Thymus (tissue), 11 donors: ENCODE results near the gene CNTFR. TPM values are rescaled to one million over a fixed set of nuclear protein-coding genes. Genes with fewer than 3 reads are reported as not detected.

Source experiments
- DNase-seq, 9 donors: peaks; one replicate each; pipeline ENCODE4 v3.0.0-alpha.2; 2013; ENCODE audit warnings: low spot score in 9 of 9, low read depth in 6 of 9, missing footprints in 1 of 9
- H3K27ac ChIP-seq, 2 donors: one replicate each; pipeline ENCODE4 v1.5.1; 2013; ENCODE audit warnings: control low read depth in 1 of 2, low read depth in 1 of 2, low read length in 1 of 2, mild to moderate bottlenecking in 1 of 2, moderate library complexity in 1 of 2
- H3K27me3 ChIP-seq, 2 donors: one replicate each; pipeline ENCODE4 v1.5.1; 2013; ENCODE audit warnings: low read length in 1 of 2; ENCODE audit not compliant: control insufficient read depth in 2 of 2, insufficient read depth in 1 of 2
- H3K36me3 ChIP-seq, 2 donors: one replicate each; pipeline ENCODE4 v1.5.1; 2013; ENCODE audit warnings: low read length in 1 of 2, mild to moderate bottlenecking in 1 of 2, moderate library complexity in 1 of 2; ENCODE audit not compliant: control insufficient read depth in 2 of 2, insufficient read depth in 2 of 2
- H3K4me1 ChIP-seq, 2 donors: one replicate each; pipeline ENCODE4 v1.5.1; 2013; ENCODE audit warnings: low read length in 2 of 2; ENCODE audit not compliant: control insufficient read depth in 2 of 2, insufficient read depth in 2 of 2
- H3K4me3 ChIP-seq, 2 donors: one replicate each; pipeline ENCODE4 v1.5.1; 2013; ENCODE audit warnings: low read length in 2 of 2, control low read depth in 1 of 2, mild to moderate bottlenecking in 1 of 2
- H3K9me3 ChIP-seq, 2 donors: one replicate each; pipeline ENCODE4 v1.5.1; 2013; ENCODE audit warnings: low read length in 1 of 2, mild to moderate bottlenecking in 1 of 2; ENCODE audit not compliant: control insufficient read depth in 2 of 2, insufficient read depth in 1 of 2
- WGBS: extraction: QIAGEN DNeasy Blood & Tissue Kit; methylation state at CpG from one replicate; pipeline ENCODE4 v1.1.7; 2013; 5-methylcytosine and 5-hydroxymethylcytosine counted together
- polyA plus RNA-seq: library from polyadenylated mRNA; stranded (reverse); fragments of 200-250 nt; gene quantifications from one replicate; pipeline ENCODE4 v1.2.3, GENCODE V29; 2013
- total RNA-seq: library from RNA; stranded (reverse); fragments of 120-200 nt; gene quantifications from one replicate; pipeline ENCODE4 v1.2.4, GENCODE V29; 2013
- donor health status: healthy.

The CNTFR gene
- total and polyA plus RNA-seq, 2 donors, result 2.2 to 3.9 TPM

GRCh38 chr9:34633851-34634550 is 44.5 kb upstream of the CNTFR start:
- WGBS, result 39% methylated on average over 3 of the region's 3 CpGs

DNA sequence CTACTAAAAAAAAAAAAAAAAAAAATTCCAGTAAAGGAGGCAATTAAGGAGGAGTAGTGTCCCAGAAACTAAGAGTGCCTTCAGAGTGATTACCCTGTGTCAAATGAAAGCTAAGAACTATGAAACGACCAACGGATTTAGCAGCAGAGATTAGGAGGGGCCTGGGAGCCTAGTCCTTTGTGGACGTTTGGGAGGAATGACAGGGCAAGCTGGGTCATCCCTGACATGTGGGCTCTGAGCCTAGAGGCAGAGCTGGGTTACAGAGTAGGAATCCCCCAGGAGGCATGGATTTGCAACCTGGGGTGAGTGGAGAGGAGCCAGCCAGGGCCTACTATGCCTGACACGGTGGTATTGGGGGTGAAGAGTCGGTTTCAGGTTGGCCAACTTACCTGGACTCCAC is 43.6 kb upstream of the CNTFR start:
- peaks cover 9 to 19% of the 10 kb centered on the region in 2 donors for H3K4me1 ChIP-seq
- WGBS, result 84% methylated on average over 5 of the region's 5 CpGs
- DNase-seq, result no peak
- no peak overlapping the region for H3K4me3 ChIP-seq
- peaks cover 8 to 9% of the 10 kb centered on the region in 2 donors for H3K36me3 ChIP-seq
- H3K9me3 ChIP-seq, result peaks cover 0 to 3% of the 10 kb centered on the region in 2 donors
- H3K27me3 ChIP-seq, result peaks cover 25 to 36% of the 10 kb centered on the region in 2 donors
- H3K27ac ChIP-seq, result no peak overlapping the region

More at GRCh38 chr9:34633851-34634550, 44.5 kb upstream of the CNTFR start:
- H3K36me3 ChIP-seq, result peaks cover 8 to 9% of the 10 kb centered on the region in 2 donors
- H3K27ac ChIP-seq, result no peak overlapping the region
- peaks cover 0 to 3% of the 10 kb centered on the region in 2 donors for H3K9me3 ChIP-seq
- H3K27me3 ChIP-seq, result peaks cover 17 to 29% of the 10 kb centered on the region in 2 donors
- peaks cover 14 to 24% of the 10 kb centered on the region in 2 donors for H3K4me1 ChIP-seq
- H3K4me3 ChIP-seq, result no peak overlapping the region
- peak in 7 of 9 donors; percentile 54 to 78 (median 62) for DNase-seq

DNA sequence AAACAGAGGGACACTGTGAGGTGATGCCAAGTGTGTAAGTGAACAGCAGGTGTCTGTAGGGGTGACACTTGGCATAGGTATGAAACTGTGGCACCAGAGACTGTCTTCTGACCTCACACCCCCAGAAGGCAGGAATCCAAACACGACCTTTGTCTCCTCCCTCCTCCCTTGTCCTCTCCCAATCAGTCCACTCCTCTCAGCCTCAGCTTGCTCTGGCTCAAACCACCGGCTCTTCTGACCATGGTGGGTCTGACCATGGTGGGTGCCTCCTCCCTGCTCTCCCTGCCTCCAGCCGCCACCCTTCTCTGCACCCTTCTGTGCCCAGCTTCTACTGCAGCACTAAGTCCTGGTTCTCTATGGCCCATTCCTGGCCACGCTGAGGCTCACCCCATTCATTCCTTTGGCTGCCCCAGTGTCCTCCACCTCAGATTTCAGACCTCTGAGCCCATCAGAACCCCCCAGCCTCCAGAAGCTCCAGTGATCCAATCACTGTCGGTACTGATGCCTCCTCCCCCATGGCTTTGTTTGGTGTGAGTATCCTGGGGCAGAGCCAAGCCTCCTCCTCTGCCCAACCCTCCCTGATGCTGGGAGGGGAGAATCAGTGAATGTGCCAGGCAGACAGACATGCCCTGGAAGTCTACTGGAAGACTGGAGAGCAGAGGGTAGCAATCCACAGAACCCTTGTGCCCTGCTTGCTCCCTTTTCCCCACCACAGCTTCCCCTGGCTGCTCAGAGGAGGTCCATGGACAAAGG is 41.1 kb upstream of the CNTFR start:
- H3K4me3 ChIP-seq, result no peak overlapping the region
- WGBS, result 58% methylated on average over 5 of the region's 5 CpGs
- H3K27ac ChIP-seq, result no peak overlapping the region
- peaks cover 0 to under 1% of the 10 kb centered on the region in 2 donors for H3K4me1 ChIP-seq
- no peaks in the 10 kb centered on the region for H3K9me3 ChIP-seq
- H3K36me3 ChIP-seq, result peaks cover 5 to 8% of the 10 kb centered on the region in 2 donors
- peaks cover 51 to 62% of the 10 kb centered on the region in 2 donors for H3K27me3 ChIP-seq
- no peak for DNase-seq

DNA sequence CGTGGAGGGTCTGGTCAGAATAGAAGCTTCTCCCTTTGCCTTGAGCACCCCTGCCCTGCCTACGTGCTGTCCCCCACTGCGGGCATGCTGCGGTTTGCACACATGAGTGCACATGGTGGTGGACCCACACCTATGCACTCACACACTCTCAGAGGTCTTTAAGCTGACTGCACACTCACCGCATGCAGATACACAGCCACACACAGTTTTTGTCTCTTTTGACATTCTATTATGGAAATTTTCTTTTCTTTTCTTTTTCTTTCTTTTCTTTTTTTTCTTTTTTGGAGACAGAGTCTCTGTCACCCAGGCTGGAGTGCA is 39.9 kb upstream of the CNTFR start:
- Histone ChIP-seq H3K27me3 (peaks cover 60 to 73% of the 10 kb centered on the region in 2 donors), H3K36me3 (no peaks in the 10 kb centered on the region), H3K27ac (no peak overlapping the region), H3K9me3 (no peaks in the 10 kb centered on the region), H3K4me3 (no peak overlapping the region), H3K4me1 (no peaks in the 10 kb centered on the region)
- WGBS, result 27% methylated on average over 5 of the region's 5 CpGs
- DNase-seq, result no peak

DNA sequence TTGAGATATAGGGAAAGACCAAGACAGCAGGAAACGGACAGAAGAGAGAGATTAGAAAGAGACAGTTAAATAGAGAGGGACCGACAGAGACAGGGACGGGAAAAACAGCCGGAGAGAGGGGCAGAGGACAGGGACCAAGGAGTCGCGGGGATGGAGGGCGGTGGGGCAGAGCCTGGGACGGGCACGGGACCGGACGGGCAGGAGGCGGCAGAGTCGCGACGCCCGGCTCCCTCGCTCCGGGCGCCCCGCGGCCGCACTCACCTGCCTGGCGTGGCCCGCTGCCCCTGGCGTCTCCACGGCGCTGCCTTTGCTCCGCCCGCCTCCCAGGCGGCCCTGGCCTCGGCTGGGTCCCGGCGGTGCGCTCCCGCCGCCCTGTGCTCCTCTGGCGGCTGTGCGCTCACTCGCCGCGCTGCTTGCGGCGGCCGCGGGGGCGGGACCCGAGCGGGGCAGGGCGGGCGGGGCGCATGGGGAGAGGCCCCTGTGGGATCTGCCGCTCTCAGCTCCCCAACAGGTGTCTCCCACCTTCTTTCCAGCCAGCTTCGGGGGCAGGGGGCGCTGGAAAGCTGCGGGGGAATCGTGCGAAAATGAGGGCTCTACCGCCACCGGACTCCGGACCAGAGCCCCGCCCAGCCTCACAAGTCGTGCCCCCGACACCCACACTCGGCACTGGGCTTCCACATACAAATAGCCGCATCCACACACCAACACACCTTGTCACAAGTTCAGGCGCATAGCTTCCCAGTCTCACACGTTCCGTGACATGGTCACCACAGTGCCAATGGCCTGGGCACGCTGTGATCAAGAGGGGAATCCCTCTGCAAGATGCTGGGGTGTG is 39.3 kb upstream of the CNTFR start, which contains the start of gene ARID3C:
Gene ARID3C (minus strand): TSS at position 411 of the 835 bp plus-strand sequence. CDS start 1,052 bp downstream, outside the sequence.
- WGBS, result 2% methylated on average over 69 of the region's 69 CpGs

DNA sequence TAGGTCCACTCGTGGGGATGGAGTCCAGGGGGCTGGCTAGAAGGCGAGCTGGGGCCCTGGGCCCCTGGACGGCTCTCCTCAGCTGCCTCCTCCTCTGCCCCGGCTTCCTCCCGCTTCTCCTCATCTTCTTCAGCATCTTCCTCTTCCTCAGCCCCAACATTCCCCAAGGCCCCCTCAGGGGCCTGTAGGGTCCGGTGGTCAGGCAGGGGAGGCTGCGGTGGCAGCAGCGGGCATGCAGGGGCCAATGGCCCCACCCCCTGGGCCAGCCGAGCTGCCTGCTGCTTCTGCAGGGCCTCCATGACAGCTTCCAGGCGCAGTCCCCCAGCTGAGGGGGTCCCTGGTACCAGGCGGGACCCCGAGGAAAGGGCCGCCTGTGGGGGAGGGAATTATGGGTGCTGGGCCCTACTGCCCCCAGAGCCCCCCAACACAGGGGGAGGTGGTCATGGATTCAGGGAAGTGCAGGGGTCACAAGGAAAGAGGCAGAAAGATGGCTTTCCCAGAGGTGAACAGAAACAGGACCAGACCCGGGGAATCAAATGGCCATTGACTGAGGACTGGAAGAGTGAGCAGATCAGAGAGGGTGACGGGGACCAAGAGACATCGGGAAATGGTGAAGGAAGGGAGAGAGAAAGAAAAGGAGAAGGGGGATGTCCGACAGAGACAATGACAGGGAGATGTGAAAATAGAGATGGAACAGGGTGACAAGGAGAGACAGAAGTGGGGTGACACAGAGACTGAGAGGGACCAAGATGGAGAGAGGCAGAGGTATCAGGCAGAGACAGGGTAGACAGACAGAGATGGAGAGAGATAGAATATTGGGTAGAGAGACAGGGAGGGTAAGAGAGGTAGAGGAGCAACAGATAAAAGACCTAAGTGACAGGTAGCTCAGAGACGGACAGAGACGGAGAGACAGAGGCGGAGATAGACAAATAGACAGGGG is 38.5 kb upstream of the CNTFR start:
- WGBS, result 41% methylated on average over 20 of the region's 20 CpGs
- no peaks in the 10 kb centered on the region for H3K36me3 ChIP-seq
- peaks cover 74 to 88% of the 10 kb centered on the region in 2 donors for H3K27me3 ChIP-seq
- DNase-seq, result no peak
- H3K9me3 ChIP-seq, result no peaks in the 10 kb centered on the region
- no peak overlapping the region for H3K27ac ChIP-seq
- no peak overlapping the region for H3K4me3 ChIP-seq
- peaks cover 3% of the 10 kb centered on the region in 2 donors for H3K4me1 ChIP-seq

More for the DNA sequence above, 39.3 kb upstream of the CNTFR start, which contains the start of gene ARID3C:
- Histone ChIP-seq H3K9me3 (no peaks in the 10 kb centered on the region), H3K27ac (no peak within 1 kb of the TSS), H3K27me3 (peaks cover 66 to 79% of the 10 kb centered on the region in 2 donors), H3K4me1 (peaks cover 0 to 2% of the 10 kb centered on the region in 2 donors), H3K36me3 (no peaks in the 10 kb centered on the region), H3K4me3 (peak within 1 kb of the TSS in 1 of 2 donors; percentile 42)
- DNase-seq, result peak in 1 of 9 donors; percentile 35

- Histone ChIP-seq H3K27me3 (peaks cover 86 to 92% of the 10 kb centered on the region in 2 donors), H3K36me3 (no peaks in the 10 kb centered on the region), H3K4me1 (peaks cover 3 to 10% of the 10 kb centered on the region in 2 donors), H3K27ac (no peak overlapping the region), H3K9me3 (no peaks in the 10 kb centered on the region), H3K4me3 (no peak overlapping the region)
- 64% methylated on average over 3 of the region's 3 CpGs for WGBS
- no peak for DNase-seq
Observed at GRCh38 chr9:34625186-34625486, 35.6 kb upstream of the CNTFR start.

- no peak overlapping the region for H3K4me3 ChIP-seq
- no peak overlapping the region for H3K27ac ChIP-seq
- WGBS, result 17% methylated on average over 39 of the region's 39 CpGs
- H3K9me3 ChIP-seq, result no peaks in the 10 kb centered on the region
- peaks cover 4 to 13% of the 10 kb centered on the region in 2 donors for H3K4me1 ChIP-seq
- no peak for DNase-seq
- H3K27me3 ChIP-seq, result peaks cover 82 to 87% of the 10 kb centered on the region in 2 donors
- H3K36me3 ChIP-seq, result no peaks in the 10 kb centered on the region
Observed at GRCh38 chr9:34624475-34625185, 35.1 kb upstream of the CNTFR start.
